Right renal cortex interstitium (tissue), 3 donors: Measurements from ENCODE around the gene ARL3. TPM values are rescaled to one million over a fixed set of nuclear protein-coding genes. Genes with fewer than 3 reads are reported as not detected.

ENCODE experiments used
- DNase-seq, 3 donors: peaks; one replicate each; pipeline ENCODE4 v3.0.0-alpha.2; 2013; ENCODE audit warnings: low read depth in 3 of 3, low spot score in 2 of 3
- polyA plus RNA-seq, 3 donors: library from polyadenylated mRNA; unstranded; fragments of 120-200 nt; gene quantifications; one replicate each; pipeline ENCODE4 v1.2.1, GENCODE V29; 2013; ENCODE audit not compliant: insufficient read length in 3 of 3

ARL3 gene
- polyA plus RNA-seq, 3 donors: 31.9 to 35.1 (median 34.3) TPM

GRCh38 chr10:102624751-102625645, 89.2 kb downstream of the ARL3 start:
- no peak for DNase-seq

GRCh38 chr10:102624094-102624493, 90.1 kb downstream of the ARL3 start:
- DNase-seq: no peak

Other genes with a start within 250 kb of the ARL3 start
- 10 to 100 TPM; 87.7 to 90.1 (median 89.2) TPM for gene ACTR1A, start 211.7 kb downstream of the ARL3 start, polyA plus RNA-seq
- gene SUFU, start 210.4 kb downstream of the ARL3 start, polyA plus RNA-seq: 10 to 100 TPM; 24.1 to 30.0 (median 27.6) TPM
- 100 to 1,000 TPM; 121 to 127 (median 121) TPM for gene TRIM8, start 69.9 kb downstream of the ARL3 start, polyA plus RNA-seq
- 10 to 100 TPM; 44.0 to 48.3 (median 47.1) TPM for gene SFXN2, start 239 bp upstream of the ARL3 start, polyA plus RNA-seq
- gene WBP1L, start 29.6 kb upstream of the ARL3 start, polyA plus RNA-seq: 10 to 100 TPM; 44.3 to 45.4 (median 45.4) TPM
- 1 to 10 TPM in 1 of 3 donors, under 1 TPM in 2; 0.78 to 2.6 (median 0.89) TPM for gene CYP17A1, start 123.0 kb upstream of the ARL3 start, polyA plus RNA-seq
- gene BORCS7, start 139.9 kb upstream of the ARL3 start, polyA plus RNA-seq: 10 to 100 TPM; 63.0 to 64.9 (median 64.3) TPM
- gene AS3MT, start 155.1 kb upstream of the ARL3 start, polyA plus RNA-seq: 10 to 100 TPM; 19.2 to 22.8 (median 19.5) TPM
- 10 to 100 TPM in 1 of 3 donors, 1 to 10 TPM in 2; 9.3 to 12.5 (median 9.5) TPM for gene CNNM2, start 203.9 kb upstream of the ARL3 start, polyA plus RNA-seq